PC-3 (cell line): Measurements from ENCODE around the gene KRT6C. TPM values are rescaled to one million over a fixed set of nuclear protein-coding genes. Genes with fewer than 3 reads are reported as not detected.

ENCODE experiments used
- ATAC-seq: fragments of 200-7000 bp; cut with Tn5 transposase; 2 replicates; pipeline ENCODE4 v1.9.1; 2020; ENCODE audit warnings: mild to moderate bottlenecking, moderate library complexity
- BruUV-seq: library from RNA; stranded (reverse); fragments of 400-500 nt; replicated peaks from 2 replicates; lab custom pipeline; 2021; lab: Mats Ljungman, UMichigan
- CTCF ChIA-PET: fragments of 300-600 bp; sonication (Branson Sonifier 250); formaldehyde crosslinking; loops from one replicate; lab custom pipeline; 2022; ENCODE audit warnings: antibody characterized with exemption; lab: Charles Lee
- POLR2A ChIA-PET: fragments of 300-600 bp; sonication (Branson Sonifier 250); formaldehyde crosslinking; loops from one replicate; lab custom pipeline; 2022; ENCODE audit warnings: antibody characterized with exemption; ENCODE audit not compliant: unreplicated experiment; lab: Charles Lee
- DNase-seq: peaks from one replicate; pipeline ENCODE4 v3.0.0-alpha.2; 2015
- H2AFZ ChIP-seq: fragments of 300-600 bp; sonication (generic); 2 replicates; pipeline ENCODE4 v1.6.0; 2016; ENCODE audit warnings: antibody characterized with exemption, low read length
- H3F3A ChIP-seq: fragments of 300-600 bp; sonication (generic); one replicate; pipeline ENCODE4 v1.6.0; 2017; ENCODE audit warnings: antibody characterized with exemption, low read length, control low read depth, mild to moderate bottlenecking; ENCODE audit not compliant: unreplicated experiment
- H3K27ac ChIP-seq: fragments of 300-600 bp; sonication (generic); 2 replicates; pipeline ENCODE4 v1.5.1; 2016; ENCODE audit warnings: mild to moderate bottlenecking, low read length
- H3K27me3 ChIP-seq: fragments of 300-600 bp; sonication (generic); 2 replicates; pipeline ENCODE4 v1.6.1; 2016; ENCODE audit warnings: low read length, mixed read lengths
- H3K36me3 ChIP-seq: fragments of 300-600 bp; sonication (generic); 2 replicates; pipeline ENCODE4 v1.6.1; 2016; ENCODE audit warnings: low read depth, mixed run types, low read length, mixed read lengths
- H3K4me1 ChIP-seq: fragments of 300-600 bp; sonication (generic); 2 replicates; pipeline ENCODE4 v1.5.1; 2016; ENCODE audit warnings: low read length; ENCODE audit not compliant: insufficient read depth
- H3K4me2 ChIP-seq: fragments of 300-600 bp; sonication (generic); 2 replicates; pipeline ENCODE4 v1.6.0; 2016; ENCODE audit warnings: low read length
- H3K4me3 ChIP-seq: fragments of 300-600 bp; sonication (generic); 2 replicates; pipeline ENCODE4 v1.5.1; 2016; ENCODE audit warnings: mild to moderate bottlenecking, low read length, mixed read lengths
- H3K79me2 ChIP-seq: fragments of 300-600 bp; sonication (generic); 2 replicates; pipeline ENCODE4 v1.6.1; 2017; ENCODE audit warnings: low read length, mixed read lengths
- H3K9ac ChIP-seq: fragments of 300-600 bp; sonication (generic); 2 replicates; pipeline ENCODE4 v1.6.0; 2016; ENCODE audit warnings: mild to moderate bottlenecking, low read length
- H3K9me2 ChIP-seq: fragments of 300-600 bp; sonication (generic); replicated peaks from 2 replicates; pipeline ENCODE4 v1.6.1; 2016; ENCODE audit warnings: mixed run types, low read length, mixed read lengths
- H3K9me3 ChIP-seq: fragments of 300-600 bp; sonication (generic); 2 replicates; pipeline ENCODE4 v1.6.1; 2016; ENCODE audit warnings: low read length, mixed read lengths
- H4K20me1 ChIP-seq: fragments of 300-600 bp; sonication (generic); 2 replicates; pipeline ENCODE4 v1.6.1; 2016; ENCODE audit warnings: low read length, mixed read lengths
- EZH2 ChIP-seq: fragments of 300-600 bp; sonication (generic); IDR thresholded peaks from one replicate; pipeline ENCODE4 v1.6.1; 2017; ENCODE audit warnings: antibody characterized with exemption, mild to moderate bottlenecking, low read length; ENCODE audit not compliant: unreplicated experiment
- EZH2phosphoT487 ChIP-seq: fragments of 300-600 bp; sonication (generic); IDR thresholded peaks from 2 replicates; pipeline ENCODE4 v1.6.1; 2018; ENCODE audit warnings: mild to moderate bottlenecking, antibody characterized with exemption, low read length, borderline replicate concordance
- intact Hi-C: fragments of 100-400 bp; cut with micrococcal nuclease; formaldehyde crosslinking; loops from 2 replicates; pipeline ENCODE4 v1.9.0; 2023
- total RNA-seq: library from RNA; depleted of rRNA; stranded (reverse); fragments of >200 nt; gene quantifications from 2 replicates; pipeline ENCODE4 v1.2.3, GENCODE V29; 2014
- TF ChIP-seq, protein P1 (sequence below): fragments of 300-600 bp; sonication (generic); conservative IDR thresholded peaks from 2 replicates; pipeline ENCODE4 v1.5.1; 2017; ENCODE audit warnings: antibody characterized with exemption, low read depth, mild to moderate bottlenecking, low read length

Gene KRT6C
- total RNA-seq, 1 experiment from 2014 or later, result not detected

DNA sequence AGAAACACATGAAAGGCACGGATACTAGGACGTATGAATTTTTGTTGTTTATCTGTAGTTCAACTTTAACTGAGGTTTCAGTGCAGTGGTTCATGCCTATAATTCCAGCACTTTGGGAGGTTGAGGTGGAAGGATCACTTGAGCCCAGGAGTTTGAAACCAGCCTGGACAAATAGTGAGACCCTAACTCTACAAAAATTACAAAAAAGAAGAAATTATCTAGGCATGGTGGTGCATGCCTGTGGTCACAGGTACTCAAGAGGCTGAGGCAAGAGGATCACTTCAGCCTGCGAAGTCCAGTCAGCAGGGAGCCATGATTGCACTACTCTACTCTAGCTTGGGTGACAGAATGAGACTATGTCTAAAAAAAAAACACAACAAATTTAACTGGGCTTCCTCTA is 29.6 kb downstream of the KRT6C start:
- DNase-seq (no peak), ATAC-seq (no peak)
- H3K9me2 ChIP-seq, result no peaks in the 10 kb centered on the region
- no peak overlapping the region for H2AFZ ChIP-seq
- CTCF ChIA-PET, result no interaction called here
- H3K4me3 ChIP-seq, result no peak overlapping the region
- peak overlapping the region; percentile 95 for H3K27ac ChIP-seq
- H3K4me1 ChIP-seq, result peaks cover 61% of the 10 kb centered on the region
- H3K79me2 ChIP-seq, result no peaks in the 10 kb centered on the region
- peaks cover 24% of the 10 kb centered on the region for H3F3A ChIP-seq
- peak overlapping the region; percentile 24; the same call in 1 of the 2 replicates for H3K4me2 ChIP-seq
- intact Hi-C loops, result loop anchor here (5.0 to 10.0 kb wide), 3 partner anchors 61 to 428 kb away; no protein-coding TSS in a partner anchor
- H3K9ac ChIP-seq, result peak overlapping the region; percentile 57
- H4K20me1 ChIP-seq, result no peaks in the 10 kb centered on the region
- H3K36me3 ChIP-seq, result no peaks in the 10 kb centered on the region
- POLR2A ChIA-PET, result no interaction called here
- TF ChIP-seq EZH2phosphoT487 (no peak), EZH2 (no peak)
- TF ChIP-seq, protein P1, sequence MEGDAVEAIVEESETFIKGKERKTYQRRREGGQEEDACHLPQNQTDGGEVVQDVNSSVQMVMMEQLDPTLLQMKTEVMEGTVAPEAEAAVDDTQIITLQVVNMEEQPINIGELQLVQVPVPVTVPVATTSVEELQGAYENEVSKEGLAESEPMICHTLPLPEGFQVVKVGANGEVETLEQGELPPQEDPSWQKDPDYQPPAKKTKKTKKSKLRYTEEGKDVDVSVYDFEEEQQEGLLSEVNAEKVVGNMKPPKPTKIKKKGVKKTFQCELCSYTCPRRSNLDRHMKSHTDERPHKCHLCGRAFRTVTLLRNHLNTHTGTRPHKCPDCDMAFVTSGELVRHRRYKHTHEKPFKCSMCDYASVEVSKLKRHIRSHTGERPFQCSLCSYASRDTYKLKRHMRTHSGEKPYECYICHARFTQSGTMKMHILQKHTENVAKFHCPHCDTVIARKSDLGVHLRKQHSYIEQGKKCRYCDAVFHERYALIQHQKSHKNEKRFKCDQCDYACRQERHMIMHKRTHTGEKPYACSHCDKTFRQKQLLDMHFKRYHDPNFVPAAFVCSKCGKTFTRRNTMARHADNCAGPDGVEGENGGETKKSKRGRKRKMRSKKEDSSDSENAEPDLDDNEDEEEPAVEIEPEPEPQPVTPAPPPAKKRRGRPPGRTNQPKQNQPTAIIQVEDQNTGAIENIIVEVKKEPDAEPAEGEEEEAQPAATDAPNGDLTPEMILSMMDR, result no peak
- H3K9me3 ChIP-seq, result no peaks in the 10 kb centered on the region
- no peaks in the 10 kb centered on the region for H3K27me3 ChIP-seq
- BruUV-seq, result no TSS peak

DNA sequence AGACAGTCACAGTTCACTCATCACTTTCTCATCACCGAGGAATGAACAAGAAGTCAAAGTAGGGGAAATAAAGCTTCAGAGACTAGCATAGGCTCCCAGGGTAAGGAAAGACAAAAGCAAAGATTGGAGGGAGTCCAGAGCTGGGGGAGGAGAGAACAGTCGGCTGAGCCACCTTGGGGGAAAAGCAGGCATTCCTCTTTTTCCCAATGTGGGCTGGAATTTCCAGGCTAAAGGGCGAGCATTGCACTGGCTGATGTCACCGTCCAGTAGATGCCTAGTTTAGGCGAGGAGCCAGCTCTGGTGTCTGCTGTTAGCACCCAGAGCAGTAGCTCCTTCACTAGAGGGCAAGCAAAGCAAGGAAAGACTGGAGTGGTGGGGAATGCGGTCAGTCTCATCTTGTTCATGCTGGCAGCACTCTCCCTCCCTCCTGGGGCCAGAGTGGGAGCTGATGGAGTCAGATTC is 31.0 kb downstream of the KRT6C start:
- peaks cover 72% of the 10 kb centered on the region for H3K4me1 ChIP-seq
- DNase-seq (peak; percentile 99), ATAC-seq (peak; percentile 64)
- BruUV-seq, result no TSS peak
- no peak for TF ChIP-seq EZH2phosphoT487
- TF ChIP-seq, protein P1, result peak; percentile 56
- peak overlapping the region; percentile 11; the same call in 1 of the 2 replicates for H3K4me3 ChIP-seq
- no peaks in the 10 kb centered on the region for H3K9me3 ChIP-seq
- no peaks in the 10 kb centered on the region for H3K27me3 ChIP-seq
- peaks cover 24% of the 10 kb centered on the region for H3F3A ChIP-seq
- H3K36me3 ChIP-seq, result no peaks in the 10 kb centered on the region
- peak overlapping the region; percentile 72 for H3K4me2 ChIP-seq
- ChIA-PET POLR2A (interaction anchor here (0.7 to 0.8 kb wide), 2 partner anchors 277 to 432 kb away, joined by 3 read pairs; no protein-coding TSS in a partner anchor), CTCF (interaction anchor here (0.7 to 1.0 kb wide), 3 partner anchors 47 to 437 kb away, joined by 3 read pairs; no protein-coding TSS in a partner anchor)
- H3K9ac ChIP-seq, result peak overlapping the region; percentile 75
- no peaks in the 10 kb centered on the region for H3K9me2 ChIP-seq
- no peak overlapping the region for H2AFZ ChIP-seq
- no peaks in the 10 kb centered on the region for H4K20me1 ChIP-seq
- peak overlapping the region; percentile 95 for H3K27ac ChIP-seq
- intact Hi-C loops, result loop anchor here (5.0 to 10.0 kb wide), 3 partner anchors 62 to 430 kb away; no protein-coding TSS in a partner anchor
- H3K79me2 ChIP-seq, result no peaks in the 10 kb centered on the region

GRCh38 chr12:52441320-52441911 is 32.2 kb downstream of the KRT6C start:
- H3K79me2 ChIP-seq, result no peaks in the 10 kb centered on the region
- ChIA-PET POLR2A (no interaction called here), CTCF (interaction anchor here (0.7 kb wide), 1 partner anchor 46 kb away, joined by 3 read pairs; no protein-coding TSS in a partner anchor)
- H3K4me2 ChIP-seq, result peak overlapping the region; percentile 72
- H3K27ac ChIP-seq, result peak overlapping the region; percentile 95
- no peaks in the 10 kb centered on the region for H3K27me3 ChIP-seq
- peak overlapping the region; percentile 25; the same call in 1 of the 2 replicates for H2AFZ ChIP-seq
- H3K4me1 ChIP-seq, result peaks cover 84% of the 10 kb centered on the region
- peak overlapping the region; percentile 11; the same call in 1 of the 2 replicates for H3K4me3 ChIP-seq
- no TSS peak for BruUV-seq
- H4K20me1 ChIP-seq, result no peaks in the 10 kb centered on the region
- no peaks in the 10 kb centered on the region for H3K36me3 ChIP-seq
- no peak; the same call in none of the 2 replicates for ATAC-seq
- TF ChIP-seq, protein P1, result no peak
- TF ChIP-seq EZH2phosphoT487 (no peak), EZH2 (no peak)
- intact Hi-C loops, result loop anchor here (2.0 to 10.0 kb wide), 4 partner anchors 13 to 431 kb away; no protein-coding TSS in a partner anchor
- DNase-seq, result peak; percentile 76
- no peaks in the 10 kb centered on the region for H3K9me2 ChIP-seq
- peaks cover 26% of the 10 kb centered on the region for H3F3A ChIP-seq
- peak overlapping the region; percentile 75 for H3K9ac ChIP-seq
- no peaks in the 10 kb centered on the region for H3K9me3 ChIP-seq
